ENCODE results near the gene CRACR2A. TPM values are rescaled to one million over a fixed set of nuclear protein-coding genes. Genes with fewer than 3 reads are reported as not detected.

The CRACR2A gene
- total and polyA plus RNA-seq, 4 donors: 1.4 to 10.2 (median 5.5) TPM

DNA sequence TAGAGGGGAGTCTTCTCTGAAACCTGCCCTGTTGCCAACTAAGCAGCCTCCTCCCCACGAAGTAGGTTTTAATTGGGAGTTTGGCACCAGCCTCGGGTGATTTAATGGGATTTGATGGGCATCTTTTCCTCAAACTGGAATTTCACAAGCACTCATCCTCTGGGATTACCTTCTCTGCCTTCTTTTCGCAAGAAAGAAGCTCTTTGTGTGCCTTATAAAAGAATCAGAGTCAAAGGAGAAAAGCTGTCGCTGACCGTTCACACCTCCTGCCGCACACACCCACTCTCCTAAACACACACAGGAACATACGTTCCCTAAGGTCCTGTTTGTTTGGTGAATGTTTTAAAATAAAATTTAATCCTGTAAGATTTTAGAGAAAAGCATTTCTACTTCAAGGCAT is 177.9 kb downstream of the CRACR2A start:
- H3K27me3 ChIP-seq (ENCODE audit: control insufficient read depth in 3 of 3, insufficient read depth in 3 of 3, low read length in 2 of 3): peaks cover 0 to 2% (median 0%) of the 10 kb centered on the region in 3 donors
- H3K4me3 ChIP-seq: no peak overlapping the region
- ATAC-seq (ENCODE audit: insufficient read depth, low FRiP score): no peak
- no peak for TF ChIP-seq CTCF (IDR thresholded peaks at IDR 0.05; ENCODE audit: control extremely low read depth, extremely low read depth)
- H3K36me3 ChIP-seq (ENCODE audit: control insufficient read depth in 4 of 4, insufficient read depth in 4 of 4, low read length in 4 of 4): no peaks in the 10 kb centered on the region
- no peak for DNase-seq
- no peaks in the 10 kb centered on the region for H3K4me1 ChIP-seq (ENCODE audit: control insufficient read depth in 5 of 5, insufficient read depth in 5 of 5, low read length in 5 of 5)
- no peaks in the 10 kb centered on the region for H3K9me3 ChIP-seq (ENCODE audit: control insufficient read depth in 4 of 4, insufficient read depth in 3 of 4, low read length in 3 of 4)
- no peak overlapping the region for H3K9ac ChIP-seq (ENCODE audit: insufficient read depth in 1 of 2, low read length in 2 of 2)
- no peak overlapping the region for H3K27ac ChIP-seq (ENCODE audit: low read depth in 1 of 2, low read length in 1 of 2)
- WGBS, 2 donors: 81 to 86% methylated on average over 7 of the region's 7 CpGs

- ATAC-seq (ENCODE audit: insufficient read depth, low FRiP score): no peak
- no peak for TF ChIP-seq CTCF (IDR thresholded peaks at IDR 0.05; ENCODE audit: control extremely low read depth, extremely low read depth)
- H3K27ac ChIP-seq (ENCODE audit: low read depth in 1 of 2, low read length in 1 of 2): no peak overlapping the region
Observed at GRCh38 chr12:3572560-3572959, 180.3 kb downstream of the CRACR2A start.

DNA sequence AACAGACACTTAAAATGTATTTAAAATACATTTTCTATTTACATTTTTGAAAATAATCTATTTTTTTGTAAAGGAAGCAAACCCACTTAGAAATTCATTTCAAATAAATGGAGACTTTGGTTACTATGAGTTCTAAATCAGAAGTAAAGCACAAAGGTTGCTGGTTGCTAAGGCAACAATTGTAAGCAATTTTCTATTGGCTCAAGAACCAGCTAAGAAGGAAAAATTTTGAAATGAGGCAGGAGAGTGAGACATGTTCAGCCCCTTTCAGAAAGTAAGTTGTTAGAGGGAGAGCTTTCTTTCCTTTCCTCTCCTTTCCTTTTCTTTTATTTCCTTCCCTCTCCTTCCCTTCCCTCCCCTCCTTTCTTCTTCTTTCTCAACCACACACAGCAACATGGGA is 181.2 kb downstream of the CRACR2A start:
- DNase-seq (peak in 2 of 3 donors; percentile 41 to 49), ATAC-seq (ENCODE audit: insufficient read depth, low FRiP score) (no peak)
- Histone ChIP-seq H3K36me3 (ENCODE audit: control insufficient read depth in 4 of 4, insufficient read depth in 4 of 4, low read length in 4 of 4) (no peaks in the 10 kb centered on the region), H3K4me3 (no peak overlapping the region), H3K9ac (ENCODE audit: insufficient read depth in 1 of 2, low read length in 2 of 2) (no peak overlapping the region), H3K27me3 (ENCODE audit: control insufficient read depth in 3 of 3, insufficient read depth in 3 of 3, low read length in 2 of 3) (no peaks in the 10 kb centered on the region), H3K4me1 (ENCODE audit: control insufficient read depth in 5 of 5, insufficient read depth in 5 of 5, low read length in 5 of 5) (no peaks in the 10 kb centered on the region), H3K9me3 (ENCODE audit: control insufficient read depth in 4 of 4, insufficient read depth in 3 of 4, low read length in 3 of 4) (no peaks in the 10 kb centered on the region), H3K27ac (ENCODE audit: low read depth in 1 of 2, low read length in 1 of 2) (no peak overlapping the region)
- no peak for TF ChIP-seq CTCF (IDR thresholded peaks at IDR 0.05; ENCODE audit: control extremely low read depth, extremely low read depth)

More at GRCh38 chr12:3572560-3572959, 180.3 kb downstream of the CRACR2A start:
- no peaks in the 10 kb centered on the region for H3K27me3 ChIP-seq (ENCODE audit: control insufficient read depth in 3 of 3, insufficient read depth in 3 of 3, low read length in 2 of 3)
- no peak for DNase-seq
- H3K9ac ChIP-seq (ENCODE audit: insufficient read depth in 1 of 2, low read length in 2 of 2): no peak overlapping the region
- no peak overlapping the region for H3K4me3 ChIP-seq
- no peaks in the 10 kb centered on the region for H3K36me3 ChIP-seq (ENCODE audit: control insufficient read depth in 4 of 4, insufficient read depth in 4 of 4, low read length in 4 of 4)
- no peaks in the 10 kb centered on the region for H3K9me3 ChIP-seq (ENCODE audit: control insufficient read depth in 4 of 4, insufficient read depth in 3 of 4, low read length in 3 of 4)
- H3K4me1 ChIP-seq (ENCODE audit: control insufficient read depth in 5 of 5, insufficient read depth in 5 of 5, low read length in 5 of 5): no peaks in the 10 kb centered on the region

DNA sequence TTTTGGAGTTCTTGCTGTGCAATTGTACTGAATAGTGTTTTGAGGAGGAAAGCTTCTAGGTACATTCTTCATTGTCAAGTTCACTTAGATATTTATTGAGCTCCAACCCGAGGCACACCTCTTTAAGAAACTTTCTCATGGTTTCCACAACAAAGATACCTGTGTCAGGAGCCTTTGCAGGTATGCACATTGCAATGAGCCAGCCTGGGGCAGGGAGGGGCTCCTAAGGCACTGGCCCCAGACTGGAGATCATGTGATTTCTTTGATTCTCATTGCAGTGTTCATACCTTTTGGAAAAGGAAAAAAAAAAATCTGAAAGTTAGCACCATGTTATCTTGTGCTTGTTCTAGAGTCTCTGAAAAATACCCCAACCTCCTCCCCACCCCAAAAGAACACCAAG is 181.6 kb downstream of the CRACR2A start:
- Histone ChIP-seq H3K9me3 (ENCODE audit: control insufficient read depth in 4 of 4, insufficient read depth in 3 of 4, low read length in 3 of 4) (no peaks in the 10 kb centered on the region), H3K36me3 (ENCODE audit: control insufficient read depth in 4 of 4, insufficient read depth in 4 of 4, low read length in 4 of 4) (no peaks in the 10 kb centered on the region), H3K4me3 (no peak overlapping the region), H3K27me3 (ENCODE audit: control insufficient read depth in 3 of 3, insufficient read depth in 3 of 3, low read length in 2 of 3) (no peaks in the 10 kb centered on the region), H3K4me1 (ENCODE audit: control insufficient read depth in 5 of 5, insufficient read depth in 5 of 5, low read length in 5 of 5) (no peaks in the 10 kb centered on the region), H3K9ac (ENCODE audit: insufficient read depth in 1 of 2, low read length in 2 of 2) (no peak overlapping the region), H3K27ac (ENCODE audit: low read depth in 1 of 2, low read length in 1 of 2) (no peak overlapping the region)
- 41 to 52% methylated on average over 1 of the region's 1 CpG for WGBS, 2 donors
- no peak for ATAC-seq (ENCODE audit: insufficient read depth, low FRiP score)
- DNase-seq: no peak
- no peak for TF ChIP-seq CTCF (IDR thresholded peaks at IDR 0.05; ENCODE audit: control extremely low read depth, extremely low read depth)
